BE2C (cell line): ENCODE measurements around the gene ENOX1.

Experiments used
- DNase-seq: peaks from one replicate; pipeline ENCODE4 v3.0.0-alpha.2; 2020
- H3K27me3 ChIP-seq: fragments of 250-450 bp; sonication (Bioruptor Pico); 2 replicates; pipeline ENCODE4 v1.5.1; 2020; ENCODE audit warnings: mild to moderate bottlenecking
- H3K36me3 ChIP-seq: fragments of 250-450 bp; sonication (Bioruptor Pico); 2 replicates; pipeline ENCODE4 v1.5.1; 2020; ENCODE audit warnings: mild to moderate bottlenecking
- H3K4me1 ChIP-seq: fragments of 250-450 bp; sonication (Bioruptor Pico); 2 replicates; pipeline ENCODE4 v1.5.1; 2020
- H3K4me3 ChIP-seq: 2 replicates; pipeline ENCODE4 v1.5.1; 2011; ENCODE audit warnings: low read depth, low read length
- H3K9me3 ChIP-seq: fragments of 250-450 bp; sonication (Bioruptor Pico); 2 replicates; pipeline ENCODE4 v1.5.1; 2020
- CTCF ChIP-seq: IDR thresholded peaks from 2 replicates; pipeline ENCODE4 v1.5.1; 2012; ENCODE audit warnings: mild to moderate bottlenecking, low read depth, low read length

Gene ENOX1

GRCh38 chr13:43363156-43363953, 423.4 kb downstream of the ENOX1 start:
- Histone ChIP-seq H3K27me3 (no peaks in the 10 kb centered on the region), H3K4me3 (peak overlapping the region; percentile 39), H3K4me1 (peaks cover 40% of the 10 kb centered on the region), H3K36me3 (no peaks in the 10 kb centered on the region), H3K9me3 (no peaks in the 10 kb centered on the region)
- no peak for TF ChIP-seq CTCF
- peak; percentile 32 for DNase-seq

GRCh38 chr13:43362556-43362955, 424.2 kb downstream of the ENOX1 start:
- no peak for DNase-seq
- peaks cover 40% of the 10 kb centered on the region for H3K4me1 ChIP-seq

GRCh38 chr13:43360892-43361610, 425.7 kb downstream of the ENOX1 start:
- DNase-seq = no peak
- peaks cover 40% of the 10 kb centered on the region for H3K4me1 ChIP-seq
- no peaks in the 10 kb centered on the region for H3K36me3 ChIP-seq
- no peaks in the 10 kb centered on the region for H3K9me3 ChIP-seq
- no peaks in the 10 kb centered on the region for H3K27me3 ChIP-seq
- no peak for TF ChIP-seq CTCF
- no peak overlapping the region for H3K4me3 ChIP-seq

More at GRCh38 chr13:43362556-43362955, 424.2 kb downstream of the ENOX1 start:
- H3K27me3 ChIP-seq = no peaks in the 10 kb centered on the region
- H3K36me3 ChIP-seq = no peaks in the 10 kb centered on the region
- H3K4me3 ChIP-seq = no peak overlapping the region
- TF ChIP-seq CTCF = no peak
- H3K9me3 ChIP-seq = no peaks in the 10 kb centered on the region

GRCh38 chr13:43360171-43360570, 426.6 kb downstream of the ENOX1 start:
- H3K4me1 ChIP-seq = peaks cover 37% of the 10 kb centered on the region
- H3K4me3 ChIP-seq = no peak overlapping the region
- H3K9me3 ChIP-seq = no peaks in the 10 kb centered on the region
- no peak for DNase-seq
- no peaks in the 10 kb centered on the region for H3K27me3 ChIP-seq
- TF ChIP-seq CTCF = no peak
- H3K36me3 ChIP-seq = no peaks in the 10 kb centered on the region

- Histone ChIP-seq H3K27me3 (no peaks in the 10 kb centered on the region), H3K36me3 (no peaks in the 10 kb centered on the region), H3K4me1 (peaks cover 30% of the 10 kb centered on the region), H3K9me3 (no peaks in the 10 kb centered on the region), H3K4me3 (no peak overlapping the region)
- no peak for DNase-seq
- no peak for TF ChIP-seq CTCF
Observed at GRCh38 chr13:43359536-43359935, 427.2 kb downstream of the ENOX1 start.

GRCh38 chr13:43357564-43357963, 429.2 kb downstream of the ENOX1 start:
- no peak for TF ChIP-seq CTCF
- Histone ChIP-seq H3K9me3 (no peaks in the 10 kb centered on the region), H3K36me3 (no peaks in the 10 kb centered on the region), H3K4me1 (peaks cover 25% of the 10 kb centered on the region), H3K4me3 (no peak overlapping the region), H3K27me3 (no peaks in the 10 kb centered on the region)
- no peak for DNase-seq
